GM13976 (cell line): Measurements from ENCODE around the gene BASP1.

Source experiments
- DNase-seq: peaks from one replicate; pipeline ENCODE4 v3.0.0; 2012; ENCODE audit warnings: low spot score
- CTCF ChIP-seq: IDR thresholded peaks from 2 replicates; pipeline ENCODE4 v1.5.1; 2012; ENCODE audit warnings: borderline replicate concordance, mild to moderate bottlenecking; ENCODE audit not compliant: insufficient read depth; ENCODE audit errors: extremely low read depth, missing control alignments, control extremely low read depth
- in situ Hi-C: fragments of 300-500 bp; cut with MboI; formaldehyde crosslinking; loops from one replicate; pipeline ENCODE4 v1.12.0; 2022; ENCODE audit warnings: low sequenced_read_pairs, mixed read lengths, inconsistent platforms; ENCODE audit not compliant: unreplicated experiment

The BASP1 gene

DNA sequence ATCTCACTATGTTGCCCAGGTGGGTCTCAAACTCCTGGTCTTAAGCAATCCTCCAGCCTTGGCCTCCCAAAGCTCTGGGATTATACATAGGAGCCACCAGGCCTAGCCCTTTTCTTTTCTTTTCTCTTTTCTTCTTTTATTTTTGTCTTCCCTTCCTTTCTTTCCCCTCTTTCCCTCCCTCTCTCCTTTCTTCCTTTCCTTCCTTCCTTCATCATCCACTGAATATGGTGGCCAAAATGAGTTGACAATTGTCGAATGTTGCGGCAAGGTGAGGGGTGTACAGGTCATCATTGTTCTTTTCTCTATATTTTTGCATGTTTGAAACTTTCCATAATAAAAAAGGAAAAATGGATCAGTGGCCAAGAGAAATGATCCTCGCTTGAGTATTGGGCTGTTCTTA, 32.1 kb upstream of the BASP1 start:
- no peak for TF ChIP-seq CTCF
- in situ Hi-C loops = loop anchor here (10.0 kb wide), 1 partner anchor 401 kb away; no protein-coding TSS in a partner anchor
- DNase-seq = no peak

DNA sequence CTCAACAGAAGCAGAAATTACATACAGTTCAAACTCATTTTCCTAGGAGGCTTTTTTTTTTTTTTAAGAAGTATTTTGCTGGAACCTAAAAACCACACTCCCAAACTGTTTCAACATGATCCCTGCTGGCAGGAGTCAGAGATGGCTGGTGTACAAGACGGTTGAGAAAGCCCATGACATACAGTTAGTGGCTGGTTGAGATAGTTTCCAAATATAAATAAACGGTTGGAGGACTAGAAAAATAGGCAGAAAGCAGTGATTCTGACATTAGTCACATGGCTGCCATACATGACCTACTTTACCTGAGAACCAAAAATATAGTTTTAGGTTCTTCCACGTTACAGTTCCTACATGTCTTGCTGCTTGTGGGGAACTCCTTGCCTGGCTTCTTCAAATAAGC, 31.7 kb upstream of the BASP1 start:
- in situ Hi-C loops = loop anchor here (10.0 kb wide), 1 partner anchor 401 kb away; no protein-coding TSS in a partner anchor
- no peak for DNase-seq
- no peak for TF ChIP-seq CTCF

- in situ Hi-C loops = loop anchor here (10.0 kb wide), 1 partner anchor 401 kb away; no protein-coding TSS in a partner anchor
- no peak for DNase-seq
- TF ChIP-seq CTCF = no peak
These were observed 31.2 kb upstream of the BASP1 start for GRCh38 chr5:17186256-17186655.

- no peak for DNase-seq
- TF ChIP-seq CTCF = no peak
- in situ Hi-C loops = loop anchor here (10.0 kb wide), 1 partner anchor 402 kb away; no protein-coding TSS in a partner anchor
These were observed 30.2 kb upstream of the BASP1 start for GRCh38 chr5:17187011-17187785.

- in situ Hi-C loops = loop anchor here (10.0 kb wide), 1 partner anchor 403 kb away; no protein-coding TSS in a partner anchor
- no peak for TF ChIP-seq CTCF
- no peak for DNase-seq
These were observed 29.7 kb upstream of the BASP1 start for GRCh38 chr5:17187786-17188170.

GRCh38 chr5:17189381-17190036, 27.9 kb upstream of the BASP1 start:
- peak; percentile 87 for TF ChIP-seq CTCF
- in situ Hi-C loops = loop anchor here (10.0 kb wide), 1 partner anchor 405 kb away; no protein-coding TSS in a partner anchor
- DNase-seq = peak; percentile 55
